Mucosa of rectum (tissue), 2 donors: ENCODE data around the gene RBMS1.

Source experiments
- H3K27ac ChIP-seq, 2 donors: one replicate each; pipeline ENCODE4 v1.7.0; 2013; ENCODE audit warnings: inconsistent platforms in 2 of 2, low read depth in 2 of 2, low read length in 2 of 2
- H3K27me3 ChIP-seq, 2 donors: one replicate each; pipeline ENCODE4 v1.7.0; 2013; ENCODE audit warnings: low read length in 2 of 2; ENCODE audit not compliant: control insufficient read depth in 2 of 2, insufficient read depth in 2 of 2
- H3K36me3 ChIP-seq, 2 donors: one replicate each; pipeline ENCODE4 v1.7.0; 2013; ENCODE audit warnings: low read length in 2 of 2; ENCODE audit not compliant: control insufficient read depth in 2 of 2, insufficient read depth in 2 of 2
- H3K4me1 ChIP-seq, 2 donors: one replicate each; pipeline ENCODE4 v1.7.0; 2013; ENCODE audit warnings: low read length in 2 of 2, mild to moderate bottlenecking in 1 of 2; ENCODE audit not compliant: control insufficient read depth in 2 of 2, insufficient read depth in 2 of 2
- H3K4me3 ChIP-seq, 2 donors: one replicate each; pipeline ENCODE4 v1.7.0; 2013; ENCODE audit warnings: low read length in 2 of 2
- H3K9ac ChIP-seq, 2 donors: one replicate each; pipeline ENCODE4 v1.7.0; 2013; ENCODE audit warnings: low read length in 2 of 2, low read depth in 1 of 2, mild to moderate bottlenecking in 1 of 2
- H3K9me3 ChIP-seq, 2 donors: one replicate each; pipeline ENCODE4 v1.7.0; 2013; ENCODE audit warnings: low read length in 2 of 2; ENCODE audit not compliant: control insufficient read depth in 2 of 2
- donor health status: healthy.
- donor health status: Normal muscosa, but diverticular disease.

Gene RBMS1

GRCh38 chr2:160270571-160271113 is 223.0 kb downstream of the RBMS1 start:
- peak overlapping the region; percentile 66 to 72 for H3K9ac ChIP-seq
- no peaks in the 10 kb centered on the region for H3K27me3 ChIP-seq
- H3K36me3 ChIP-seq: no peaks in the 10 kb centered on the region
- H3K4me3 ChIP-seq: peak overlapping the region; percentile 71 to 72
- peaks cover 14 to 17% of the 10 kb centered on the region in 2 donors for H3K4me1 ChIP-seq
- H3K9me3 ChIP-seq: no peaks in the 10 kb centered on the region
- peak overlapping the region; percentile 82 to 88 for H3K27ac ChIP-seq

- peak overlapping the region; percentile 71 to 72 for H3K4me3 ChIP-seq
These were observed 223.6 kb downstream of the RBMS1 start for GRCh38 chr2:160269803-160270570.

GRCh38 chr2:160269365-160269764 is 224.2 kb downstream of the RBMS1 start:
- peak overlapping the region; percentile 71 to 72 for H3K4me3 ChIP-seq
- H3K9me3 ChIP-seq: no peaks in the 10 kb centered on the region
- no peaks in the 10 kb centered on the region for H3K27me3 ChIP-seq
- H3K4me1 ChIP-seq: peaks cover 11 to 14% of the 10 kb centered on the region in 2 donors
- no peaks in the 10 kb centered on the region for H3K36me3 ChIP-seq
- peak overlapping the region in 1 of 2 donors; percentile 72 for H3K9ac ChIP-seq
- H3K27ac ChIP-seq: peak overlapping the region; percentile 82 to 88

More at GRCh38 chr2:160269803-160270570, 223.6 kb downstream of the RBMS1 start:
- H3K27ac ChIP-seq: peak overlapping the region; percentile 82 to 88
- H3K9ac ChIP-seq: peak overlapping the region; percentile 66 to 72
- peaks cover 11 to 14% of the 10 kb centered on the region in 2 donors for H3K4me1 ChIP-seq
- no peaks in the 10 kb centered on the region for H3K36me3 ChIP-seq
- H3K27me3 ChIP-seq: no peaks in the 10 kb centered on the region
- H3K9me3 ChIP-seq: no peaks in the 10 kb centered on the region

- Histone ChIP-seq H3K9ac (no peak overlapping the region), H3K9me3 (no peaks in the 10 kb centered on the region), H3K27ac (no peak overlapping the region), H3K27me3 (no peaks in the 10 kb centered on the region), H3K36me3 (no peaks in the 10 kb centered on the region), H3K4me1 (peaks cover 11 to 14% of the 10 kb centered on the region in 2 donors), H3K4me3 (no peak overlapping the region)
These were observed 225.3 kb downstream of the RBMS1 start for GRCh38 chr2:160268151-160268781.

GRCh38 chr2:160267692-160268091 is 225.9 kb downstream of the RBMS1 start:
- no peak overlapping the region for H3K4me3 ChIP-seq
- no peak overlapping the region for H3K27ac ChIP-seq

GRCh38 chr2:160267022-160267421 is 226.6 kb downstream of the RBMS1 start:
- Histone ChIP-seq H3K9me3 (no peaks in the 10 kb centered on the region), H3K27ac (no peak overlapping the region), H3K9ac (no peak overlapping the region), H3K36me3 (no peaks in the 10 kb centered on the region), H3K4me1 (peaks cover 11 to 14% of the 10 kb centered on the region in 2 donors), H3K4me3 (no peak overlapping the region), H3K27me3 (no peaks in the 10 kb centered on the region)

More at GRCh38 chr2:160267692-160268091, 225.9 kb downstream of the RBMS1 start:
- Histone ChIP-seq H3K9ac (no peak overlapping the region), H3K36me3 (no peaks in the 10 kb centered on the region), H3K4me1 (peaks cover 11 to 14% of the 10 kb centered on the region in 2 donors), H3K27me3 (no peaks in the 10 kb centered on the region), H3K9me3 (no peaks in the 10 kb centered on the region)

- Histone ChIP-seq H3K9me3 (no peaks in the 10 kb centered on the region), H3K36me3 (no peaks in the 10 kb centered on the region), H3K9ac (no peak overlapping the region), H3K27ac (no peak overlapping the region), H3K27me3 (no peaks in the 10 kb centered on the region), H3K4me1 (peaks cover 8 to 14% of the 10 kb centered on the region in 2 donors), H3K4me3 (no peak overlapping the region)
These were observed 227.5 kb downstream of the RBMS1 start for GRCh38 chr2:160266037-160266551.

- Histone ChIP-seq H3K27me3 (no peaks in the 10 kb centered on the region), H3K9ac (no peak overlapping the region), H3K9me3 (no peaks in the 10 kb centered on the region), H3K36me3 (no peaks in the 10 kb centered on the region), H3K4me1 (peaks cover under 1 to 2% of the 10 kb centered on the region in 2 donors), H3K4me3 (no peak overlapping the region), H3K27ac (no peak overlapping the region)
These were observed 229.3 kb downstream of the RBMS1 start for GRCh38 chr2:160264308-160264707.

GRCh38 chr2:160261732-160262131 is 231.9 kb downstream of the RBMS1 start:
- no peak overlapping the region for H3K27ac ChIP-seq
- H3K9ac ChIP-seq: no peak overlapping the region
- H3K4me3 ChIP-seq: no peak overlapping the region
- no peaks in the 10 kb centered on the region for H3K27me3 ChIP-seq
- H3K4me1 ChIP-seq: peaks cover 0 to 3% of the 10 kb centered on the region in 2 donors
- H3K36me3 ChIP-seq: no peaks in the 10 kb centered on the region
- no peaks in the 10 kb centered on the region for H3K9me3 ChIP-seq

GRCh38 chr2:160258492-160258805 is 235.2 kb downstream of the RBMS1 start:
- H3K4me3 ChIP-seq: no peak overlapping the region
- H3K9ac ChIP-seq: no peak overlapping the region
- no peaks in the 10 kb centered on the region for H3K36me3 ChIP-seq
- no peaks in the 10 kb centered on the region for H3K27me3 ChIP-seq
- H3K4me1 ChIP-seq: peaks cover 0 to 3% of the 10 kb centered on the region in 2 donors
- H3K27ac ChIP-seq: no peak overlapping the region
- no peaks in the 10 kb centered on the region for H3K9me3 ChIP-seq
